ENCODE data around the gene UGT3A1.

The UGT3A1 gene

DNA sequence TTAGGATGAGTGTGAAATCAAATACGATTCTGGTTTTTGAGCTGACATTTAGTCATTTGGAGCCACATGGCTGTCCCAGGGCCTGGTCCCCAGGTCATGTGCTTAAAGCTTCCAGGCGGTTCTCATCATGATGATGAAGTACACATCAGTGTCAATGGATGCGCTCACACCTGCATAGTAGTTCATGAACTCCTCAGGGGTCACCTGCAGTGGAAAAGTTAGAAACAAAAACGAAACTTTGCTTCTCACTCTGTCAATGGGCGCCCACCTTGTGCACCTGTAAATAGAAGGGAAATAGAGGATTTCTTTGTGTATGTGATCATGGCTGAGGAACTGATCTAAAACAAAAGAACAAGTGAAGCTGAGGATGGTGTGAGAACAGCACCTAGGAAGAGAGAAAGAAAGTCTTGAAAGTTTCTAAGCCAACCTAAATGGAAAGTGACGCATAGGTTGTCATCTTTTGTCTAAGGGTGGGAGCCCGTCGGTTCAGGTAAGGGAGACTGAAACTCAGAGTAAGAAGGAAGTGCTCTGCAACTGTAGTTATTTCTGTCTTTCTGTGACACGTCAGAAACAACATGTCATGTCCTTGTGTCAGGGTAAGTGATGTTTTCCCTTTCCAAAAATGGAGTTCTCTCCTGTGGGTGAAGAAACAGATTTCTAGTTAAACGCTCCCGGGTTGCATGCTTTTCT, 86.6 kb downstream of the UGT3A1 start:
- DNase-seq = no peak

DNA sequence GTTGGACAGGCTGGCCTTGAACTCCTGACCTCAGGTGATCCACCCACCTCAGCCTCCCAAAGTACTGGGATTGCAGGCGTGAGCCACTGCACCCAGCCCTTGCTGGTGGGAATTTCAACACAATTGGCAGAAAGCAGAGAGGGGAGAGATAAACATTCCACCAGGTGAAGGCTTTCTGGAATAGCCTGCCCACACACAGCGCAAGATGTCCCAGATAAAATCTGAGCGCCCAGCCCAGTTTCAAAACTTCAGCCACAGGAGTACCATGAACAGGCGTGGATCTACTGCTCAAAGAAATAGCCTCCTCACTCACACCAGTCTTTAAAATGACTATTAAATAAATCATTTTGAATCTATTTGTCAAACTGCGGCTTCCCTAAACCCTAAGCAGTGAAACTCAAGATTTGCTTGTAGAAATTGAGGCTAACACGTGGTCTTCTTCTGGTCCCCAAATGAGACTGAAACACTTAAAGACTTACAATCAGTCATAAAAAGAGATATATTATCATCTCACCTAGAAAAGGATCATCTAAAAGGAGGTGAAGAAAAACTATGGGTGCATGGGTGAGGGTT, 87.5 kb downstream of the UGT3A1 start:
- DNase-seq = no peak

DNA sequence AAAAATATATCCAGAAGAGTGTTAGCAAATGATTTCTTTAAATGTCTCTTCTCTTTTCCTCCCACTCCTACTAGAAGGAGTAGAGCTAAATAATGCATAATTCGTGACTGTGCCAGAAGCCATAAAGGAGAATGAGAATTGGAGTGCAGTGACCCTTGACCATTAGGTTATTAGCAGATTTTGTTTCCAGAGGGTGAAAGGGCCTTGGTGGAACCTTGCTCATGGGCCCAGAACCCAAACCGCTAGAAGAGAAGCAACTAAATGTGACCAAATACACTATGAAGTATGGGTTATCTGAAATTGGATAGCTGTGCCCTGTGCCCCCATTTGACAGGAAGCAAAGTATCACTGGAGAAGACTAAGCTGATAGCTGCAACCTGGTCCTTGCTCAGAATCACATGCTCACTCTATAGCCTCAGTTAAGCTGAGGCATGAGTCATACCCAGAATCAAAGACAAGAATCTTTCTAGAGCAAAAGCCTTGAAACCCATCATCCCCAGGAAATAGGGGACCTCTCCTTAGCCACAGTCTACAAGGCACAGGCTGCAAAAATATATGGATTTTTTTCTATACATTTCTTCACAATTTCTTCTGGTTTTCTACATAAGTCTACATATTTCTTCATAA, 89.0 kb downstream of the UGT3A1 start:
- DNase-seq = no peak

Data from CD4-positive, alpha-beta T cell treated with Interleukin-12 subunit alpha and Interleukin-12 subunit beta, for 1 hour (primary cell).